Mucosa of gallbladder (tissue), 1 donor: ENCODE results near the gene CNN2. TPM values are rescaled to one million over a fixed set of nuclear protein-coding genes. Genes with fewer than 3 reads are reported as not detected.

Experiments used
- DNase-seq: peaks from one replicate; pipeline ENCODE4 v3.0.0-alpha.2; 2020; ENCODE audit warnings: low spot score
- total RNA-seq: library from RNA; stranded (reverse); gene quantifications from one replicate; pipeline ENCODE4 v1.2.1, GENCODE V29; 2021
- donor health status: DM: no; HTN: no; CAD: no.

The CNN2 gene
- total RNA-seq, 1 donor from 2014 or later = 104 TPM

- no peak for DNase-seq
Measured at GRCh38 chr19:1026783-1027649, 608 bp downstream of the CNN2 start.

GRCh38 chr19:1027650-1028061 lies 1.2 kb downstream of the CNN2 start:
- DNase-seq = no peak

- DNase-seq = peak; percentile 64
Measured at GRCh38 chr19:1028062-1028926, 1.9 kb downstream of the CNN2 start.

GRCh38 chr19:1032264-1032867 lies 6.0 kb downstream of the CNN2 start:
- no peak for DNase-seq

GRCh38 chr19:1035998-1036621 lies 9.7 kb downstream of the CNN2 start:
- DNase-seq = no peak

GRCh38 chr19:1037621-1038064 lies 11.2 kb downstream of the CNN2 start:
- DNase-seq = no peak

GRCh38 chr19:1038978-1039645 lies 12.7 kb downstream of the CNN2 start:
- no peak for DNase-seq

- peak; percentile 99 for DNase-seq
Measured at GRCh38 chr19:1039646-1040475, 13.5 kb downstream of the CNN2 start, which contains the start of gene ABCA7. TSS of gene ABCA7 (plus strand) at chr19:1040107. CDS start at chr19:1041362, 1,255 bp downstream.

GRCh38 chr19:1040476-1041271 lies 14.3 kb downstream of the CNN2 start:
- peak; percentile 92 for DNase-seq

- DNase-seq = no peak
Measured at GRCh38 chr19:1041272-1041834, 14.9 kb downstream of the CNN2 start.

- DNase-seq = no peak
Measured at GRCh38 chr19:1041835-1042685, 15.7 kb downstream of the CNN2 start.

- no peak for DNase-seq
Measured at GRCh38 chr19:1042689-1043511, 16.5 kb downstream of the CNN2 start.

- DNase-seq = no peak
Measured at GRCh38 chr19:1045247-1045603, 18.8 kb downstream of the CNN2 start.

- no peak for DNase-seq
Measured at GRCh38 chr19:1046117-1046626, 19.8 kb downstream of the CNN2 start.

GRCh38 chr19:1046836-1047695 lies 20.7 kb downstream of the CNN2 start:
- no peak for DNase-seq

- no peak for DNase-seq
Measured at GRCh38 chr19:1047696-1048147, 21.3 kb downstream of the CNN2 start.
